Astrocyte (in vitro differentiated cells and primary cell): ENCODE results near the gene POU2F2.

Experiments
- EZH2 ChIP-seq: IDR thresholded peaks from 2 replicates; pipeline ENCODE4 v1.6.1; 2012; ENCODE audit warnings: mild to moderate bottlenecking, low read length, inconsistent platforms; ENCODE audit not compliant: insufficient read depth
- TF ChIP-seq, protein P1 (sequence below): IDR thresholded peaks from 2 replicates; pipeline ENCODE4 v1.5.1; 2011; ENCODE audit warnings: low read depth, mild to moderate bottlenecking, inconsistent platforms, low read length, moderate library complexity; ENCODE audit not compliant: insufficient read depth

DNA sequence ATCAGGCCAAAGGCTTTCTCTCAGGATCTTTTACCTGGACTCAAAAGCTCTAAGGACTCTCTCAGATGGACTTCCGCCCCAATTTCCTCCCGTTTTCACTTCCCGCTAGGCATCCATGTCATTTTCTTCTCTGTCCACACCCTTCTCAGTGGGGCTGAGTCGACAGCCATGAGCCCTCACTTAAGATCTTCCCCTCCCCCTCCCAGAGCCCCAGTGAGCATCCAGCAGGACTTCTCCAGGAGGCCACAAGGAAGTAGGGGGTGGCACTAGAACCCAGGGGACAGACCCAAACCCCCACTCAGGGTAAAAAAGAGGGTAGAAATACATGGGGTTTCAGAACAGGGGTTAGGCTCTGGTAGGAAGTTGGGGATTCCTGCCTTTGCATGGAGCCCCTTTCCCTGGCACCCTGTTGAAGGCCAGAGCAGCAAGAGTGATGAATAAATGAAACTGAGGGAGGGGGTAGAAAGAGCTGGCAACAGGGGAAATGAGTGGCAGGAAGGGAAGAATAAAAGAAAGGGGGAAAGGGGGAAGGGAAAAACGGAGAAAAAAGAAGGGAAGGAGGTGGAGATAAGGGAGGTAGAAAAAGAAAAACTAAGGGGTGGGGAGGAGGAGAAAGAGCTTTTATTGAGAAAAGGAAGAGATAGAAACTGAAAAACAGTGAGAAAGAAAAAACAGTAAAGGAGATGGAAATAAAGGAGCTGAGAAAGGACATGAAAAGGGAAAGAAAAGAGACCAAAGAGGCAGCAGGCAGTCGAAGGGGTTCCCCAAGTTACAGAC is 42.9 kb upstream of the POU2F2 start:
- TF ChIP-seq, protein P1, sequence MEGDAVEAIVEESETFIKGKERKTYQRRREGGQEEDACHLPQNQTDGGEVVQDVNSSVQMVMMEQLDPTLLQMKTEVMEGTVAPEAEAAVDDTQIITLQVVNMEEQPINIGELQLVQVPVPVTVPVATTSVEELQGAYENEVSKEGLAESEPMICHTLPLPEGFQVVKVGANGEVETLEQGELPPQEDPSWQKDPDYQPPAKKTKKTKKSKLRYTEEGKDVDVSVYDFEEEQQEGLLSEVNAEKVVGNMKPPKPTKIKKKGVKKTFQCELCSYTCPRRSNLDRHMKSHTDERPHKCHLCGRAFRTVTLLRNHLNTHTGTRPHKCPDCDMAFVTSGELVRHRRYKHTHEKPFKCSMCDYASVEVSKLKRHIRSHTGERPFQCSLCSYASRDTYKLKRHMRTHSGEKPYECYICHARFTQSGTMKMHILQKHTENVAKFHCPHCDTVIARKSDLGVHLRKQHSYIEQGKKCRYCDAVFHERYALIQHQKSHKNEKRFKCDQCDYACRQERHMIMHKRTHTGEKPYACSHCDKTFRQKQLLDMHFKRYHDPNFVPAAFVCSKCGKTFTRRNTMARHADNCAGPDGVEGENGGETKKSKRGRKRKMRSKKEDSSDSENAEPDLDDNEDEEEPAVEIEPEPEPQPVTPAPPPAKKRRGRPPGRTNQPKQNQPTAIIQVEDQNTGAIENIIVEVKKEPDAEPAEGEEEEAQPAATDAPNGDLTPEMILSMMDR, result no peak
- no peak for TF ChIP-seq EZH2
